GM23338 (cell line): ENCODE results near the gene MAP4K5. TPM values are rescaled to one million over a fixed set of nuclear protein-coding genes. Genes with fewer than 3 reads are reported as not detected.

Source experiments
- ATAC-seq: fragments of 200-7000 bp; cut with Tn5 transposase; 3 replicates; pipeline ENCODE4 v1.9.1; 2020
- DNase-seq: peaks from one replicate; pipeline ENCODE4 v3.0.0-alpha.2; 2015; ENCODE audit warnings: low spot score
- H2AFZ ChIP-seq: fragments of 200-600 bp; sonication (generic); 2 replicates; pipeline ENCODE4 v1.8.0; 2016; ENCODE audit warnings: antibody characterized with exemption, mild to moderate bottlenecking, moderate library complexity
- H3F3A ChIP-seq: fragments of 200-600 bp; sonication (generic); replicated peaks from 2 replicates; pipeline ENCODE4 v1.8.0; 2017; ENCODE audit warnings: antibody characterized with exemption, mixed run types, low read depth
- H3K27ac ChIP-seq: fragments of 200-600 bp; sonication (generic); 2 replicates; pipeline ENCODE4 v1.6.1; 2016; ENCODE audit warnings: low read depth
- H3K27me3 ChIP-seq: fragments of 200-600 bp; sonication (generic); 2 replicates; pipeline ENCODE4 v1.8.0; 2016; ENCODE audit warnings: mild to moderate bottlenecking, mixed run types, moderate library complexity; ENCODE audit not compliant: insufficient read depth
- H3K36me3 ChIP-seq: fragments of 200-600 bp; sonication (generic); 2 replicates; pipeline ENCODE4 v1.8.0; 2016; ENCODE audit warnings: mild to moderate bottlenecking; ENCODE audit not compliant: insufficient read depth
- H3K4me1 ChIP-seq: fragments of 200-600 bp; sonication (generic); 2 replicates; pipeline ENCODE4 v1.8.0; 2016; ENCODE audit warnings: mild to moderate bottlenecking, moderate library complexity; ENCODE audit not compliant: insufficient read depth
- H3K4me2 ChIP-seq: fragments of 200-600 bp; sonication (generic); 2 replicates; pipeline ENCODE4 v1.7.1; 2017; ENCODE audit warnings: mixed run types
- H3K4me3 ChIP-seq: fragments of 200-600 bp; sonication (generic); 2 replicates; pipeline ENCODE4 v1.6.1; 2016; ENCODE audit warnings: mixed run types
- H3K79me2 ChIP-seq: fragments of 200-600 bp; sonication (generic); replicated peaks from 2 replicates; pipeline ENCODE4 v1.8.0; 2017; ENCODE audit warnings: mild to moderate bottlenecking; ENCODE audit not compliant: insufficient read depth
- H3K9me2 ChIP-seq: fragments of 200-600 bp; sonication (generic); 2 replicates; pipeline ENCODE4 v1.8.0; 2017; ENCODE audit not compliant: insufficient read depth
- H4K20me1 ChIP-seq: fragments of 200-600 bp; sonication (generic); replicated peaks from 2 replicates; pipeline ENCODE4 v1.8.0; 2017; ENCODE audit warnings: mild to moderate bottlenecking; ENCODE audit not compliant: insufficient read depth
- H3K27ac Mint-ChIP-seq: 2 replicates; pipeline ENCODE4 v1.8.0; 2020; ENCODE audit warnings: inconsistent platforms, mild to moderate bottlenecking, moderate library complexity, mixed read lengths
- H3K27me3 Mint-ChIP-seq: 3 replicates; pipeline ENCODE4 v1.8.0; 2022; ENCODE audit warnings: low read depth, mild to moderate bottlenecking, moderate library complexity, mixed read lengths, inconsistent platforms; ENCODE audit not compliant: insufficient read depth, poor library complexity
- H3K36me3 Mint-ChIP-seq: 3 replicates; pipeline ENCODE4 v1.8.0; 2021; ENCODE audit warnings: low read depth, mild to moderate bottlenecking, inconsistent platforms, moderate library complexity, mixed read lengths
- H3K4me1 Mint-ChIP-seq: 3 replicates; pipeline ENCODE4 v1.8.0; 2020; ENCODE audit warnings: mild to moderate bottlenecking, inconsistent platforms, mixed read lengths
- H3K4me3 Mint-ChIP-seq: 3 replicates; pipeline ENCODE4 v1.8.0; 2021; ENCODE audit warnings: moderate library complexity, mild to moderate bottlenecking, inconsistent platforms, mixed read lengths
- H3K9me3 Mint-ChIP-seq: 3 replicates; pipeline ENCODE4 v1.8.0; 2020; ENCODE audit warnings: moderate library complexity, mild to moderate bottlenecking, inconsistent platforms, mixed read lengths
- CREB1 ChIP-seq: fragments of 250-450 bp; sonication (Bioruptor Pico); IDR thresholded peaks from 2 replicates; pipeline ENCODE4 v1.5.0; 2020; ENCODE audit warnings: low read depth, mild to moderate bottlenecking, moderate library complexity
- EZH2 ChIP-seq: fragments of 200-600 bp; sonication (generic); IDR thresholded peaks from one replicate; pipeline ENCODE4 v1.8.0; 2017; ENCODE audit warnings: antibody characterized with exemption, mild to moderate bottlenecking, low read depth; ENCODE audit not compliant: unreplicated experiment
- EZH2phosphoT487 ChIP-seq: fragments of 200-600 bp; sonication (generic); IDR thresholded peaks from one replicate; pipeline ENCODE4 v1.8.1; 2018; ENCODE audit warnings: antibody characterized with exemption; ENCODE audit not compliant: unreplicated experiment
- JUNB ChIP-seq: IDR thresholded peaks from one replicate; pipeline ENCODE4 v1.6.1; 2016; ENCODE audit warnings: antibody characterized with exemption; ENCODE audit not compliant: unreplicated experiment
- NANOG ChIP-seq: IDR thresholded peaks from 2 replicates; pipeline ENCODE4 v1.6.1; 2016; ENCODE audit warnings: antibody characterized with exemption, borderline replicate concordance
- POLR2AphosphoS5 ChIP-seq: IDR thresholded peaks from 2 replicates; pipeline ENCODE4 v1.6.1; 2016; ENCODE audit warnings: antibody characterized with exemption, low read depth
- STAT1 ChIP-seq: IDR thresholded peaks from one replicate; pipeline ENCODE4 v1.6.1; 2016; ENCODE audit warnings: antibody characterized with exemption; ENCODE audit not compliant: unreplicated experiment
- ZNF114 ChIP-seq: fragments of 250-450 bp; sonication (Bioruptor Pico); IDR thresholded peaks from 2 replicates; pipeline ENCODE4 v1.5.0; 2020; ENCODE audit warnings: mild to moderate bottlenecking, moderate library complexity
- ZNF331 ChIP-seq: fragments of 250-450 bp; sonication (Bioruptor Pico); IDR thresholded peaks from 2 replicates; pipeline ENCODE4 v1.5.0; 2020; ENCODE audit warnings: low read depth, mild to moderate bottlenecking, moderate library complexity
- polyA plus RNA-seq: library from polyadenylated mRNA; unstranded; fragments of >200 nt; fragmentation: Nextera tagmentation; extraction: Ambion mirVana; gene quantifications from 2 replicates; pipeline ENCODE4 v1.2.1, GENCODE V29; 2016
- total RNA-seq: library from RNA; depleted of rRNA; stranded (reverse); fragments of >200 nt; shearing (Covaris generic); gene quantifications from 2 replicates; pipeline ENCODE4 v1.2.3, GENCODE V29; 2014
- TF ChIP-seq, protein P1 (sequence below): IDR thresholded peaks from 2 replicates; pipeline ENCODE4 v1.6.1; 2016; ENCODE audit warnings: antibody characterized with exemption
- TF ChIP-seq, protein P2 (sequence below): IDR thresholded peaks from one replicate; pipeline ENCODE4 v1.6.1; 2018; ENCODE audit warnings: antibody characterized with exemption; ENCODE audit not compliant: unreplicated experiment
- TF ChIP-seq, protein P3 (sequence below), 2 experiments: fragments of 200-600 bp in 1 of 2; sonication (generic) in 1 of 2; conservative IDR thresholded peaks; 2 replicates each; pipeline versions ENCODE4 v1.5.1 to v1.6.1; 2016 to 2017; ENCODE audit warnings: antibody characterized with exemption in 2 of 2, low read depth in 2 of 2, mild to moderate bottlenecking in 2 of 2, moderate library complexity in 1 of 2
- TF ChIP-seq, protein P4 (sequence below): fragments of 250-450 bp; sonication (Bioruptor Pico); IDR thresholded peaks from 2 replicates; pipeline ENCODE4 v1.5.0; 2020; ENCODE audit warnings: mild to moderate bottlenecking, moderate library complexity

Gene MAP4K5
- total and polyA plus RNA-seq, 2 experiments from 2014 or later, result 71.4 to 74.6 TPM

GRCh38 chr14:50387548-50387947, 144.8 kb downstream of the MAP4K5 start:
- H3K9me3 Mint-ChIP-seq, result no peaks in the 10 kb centered on the region; the same call in 2 of the 3 replicates
- H3K36me3 Mint-ChIP-seq, result no peaks in the 10 kb centered on the region
- no peak overlapping the region for H3K4me3 ChIP-seq
- no peaks in the 10 kb centered on the region for H3K27me3 ChIP-seq
- H4K20me1 ChIP-seq, result no peaks in the 10 kb centered on the region
- no peaks in the 10 kb centered on the region for H3K79me2 ChIP-seq
- no peak overlapping the region for H3K27ac Mint-ChIP-seq
- ATAC-seq, result no peak
- no peak overlapping the region for H3K27ac ChIP-seq
- no peak overlapping the region for H3K4me3 Mint-ChIP-seq
- H3K27me3 Mint-ChIP-seq, result peaks cover 4% of the 10 kb centered on the region
- H3F3A ChIP-seq, result no peaks in the 10 kb centered on the region
- H3K9me2 ChIP-seq, result no peaks in the 10 kb centered on the region
- H3K36me3 ChIP-seq, result no peaks in the 10 kb centered on the region
- no peak overlapping the region for H3K4me2 ChIP-seq
- no peak for DNase-seq
- H2AFZ ChIP-seq, result no peak overlapping the region
- TF ChIP-seq, protein P1, sequence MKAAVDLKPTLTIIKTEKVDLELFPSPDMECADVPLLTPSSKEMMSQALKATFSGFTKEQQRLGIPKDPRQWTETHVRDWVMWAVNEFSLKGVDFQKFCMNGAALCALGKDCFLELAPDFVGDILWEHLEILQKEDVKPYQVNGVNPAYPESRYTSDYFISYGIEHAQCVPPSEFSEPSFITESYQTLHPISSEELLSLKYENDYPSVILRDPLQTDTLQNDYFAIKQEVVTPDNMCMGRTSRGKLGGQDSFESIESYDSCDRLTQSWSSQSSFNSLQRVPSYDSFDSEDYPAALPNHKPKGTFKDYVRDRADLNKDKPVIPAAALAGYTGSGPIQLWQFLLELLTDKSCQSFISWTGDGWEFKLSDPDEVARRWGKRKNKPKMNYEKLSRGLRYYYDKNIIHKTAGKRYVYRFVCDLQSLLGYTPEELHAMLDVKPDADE, result no peak
- TF ChIP-seq JUNB, result no peak
- TF ChIP-seq, protein P2, sequence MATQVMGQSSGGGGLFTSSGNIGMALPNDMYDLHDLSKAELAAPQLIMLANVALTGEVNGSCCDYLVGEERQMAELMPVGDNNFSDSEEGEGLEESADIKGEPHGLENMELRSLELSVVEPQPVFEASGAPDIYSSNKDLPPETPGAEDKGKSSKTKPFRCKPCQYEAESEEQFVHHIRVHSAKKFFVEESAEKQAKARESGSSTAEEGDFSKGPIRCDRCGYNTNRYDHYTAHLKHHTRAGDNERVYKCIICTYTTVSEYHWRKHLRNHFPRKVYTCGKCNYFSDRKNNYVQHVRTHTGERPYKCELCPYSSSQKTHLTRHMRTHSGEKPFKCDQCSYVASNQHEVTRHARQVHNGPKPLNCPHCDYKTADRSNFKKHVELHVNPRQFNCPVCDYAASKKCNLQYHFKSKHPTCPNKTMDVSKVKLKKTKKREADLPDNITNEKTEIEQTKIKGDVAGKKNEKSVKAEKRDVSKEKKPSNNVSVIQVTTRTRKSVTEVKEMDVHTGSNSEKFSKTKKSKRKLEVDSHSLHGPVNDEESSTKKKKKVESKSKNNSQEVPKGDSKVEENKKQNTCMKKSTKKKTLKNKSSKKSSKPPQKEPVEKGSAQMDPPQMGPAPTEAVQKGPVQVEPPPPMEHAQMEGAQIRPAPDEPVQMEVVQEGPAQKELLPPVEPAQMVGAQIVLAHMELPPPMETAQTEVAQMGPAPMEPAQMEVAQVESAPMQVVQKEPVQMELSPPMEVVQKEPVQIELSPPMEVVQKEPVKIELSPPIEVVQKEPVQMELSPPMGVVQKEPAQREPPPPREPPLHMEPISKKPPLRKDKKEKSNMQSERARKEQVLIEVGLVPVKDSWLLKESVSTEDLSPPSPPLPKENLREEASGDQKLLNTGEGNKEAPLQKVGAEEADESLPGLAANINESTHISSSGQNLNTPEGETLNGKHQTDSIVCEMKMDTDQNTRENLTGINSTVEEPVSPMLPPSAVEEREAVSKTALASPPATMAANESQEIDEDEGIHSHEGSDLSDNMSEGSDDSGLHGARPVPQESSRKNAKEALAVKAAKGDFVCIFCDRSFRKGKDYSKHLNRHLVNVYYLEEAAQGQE, result no peak
- TF ChIP-seq, protein P3, sequence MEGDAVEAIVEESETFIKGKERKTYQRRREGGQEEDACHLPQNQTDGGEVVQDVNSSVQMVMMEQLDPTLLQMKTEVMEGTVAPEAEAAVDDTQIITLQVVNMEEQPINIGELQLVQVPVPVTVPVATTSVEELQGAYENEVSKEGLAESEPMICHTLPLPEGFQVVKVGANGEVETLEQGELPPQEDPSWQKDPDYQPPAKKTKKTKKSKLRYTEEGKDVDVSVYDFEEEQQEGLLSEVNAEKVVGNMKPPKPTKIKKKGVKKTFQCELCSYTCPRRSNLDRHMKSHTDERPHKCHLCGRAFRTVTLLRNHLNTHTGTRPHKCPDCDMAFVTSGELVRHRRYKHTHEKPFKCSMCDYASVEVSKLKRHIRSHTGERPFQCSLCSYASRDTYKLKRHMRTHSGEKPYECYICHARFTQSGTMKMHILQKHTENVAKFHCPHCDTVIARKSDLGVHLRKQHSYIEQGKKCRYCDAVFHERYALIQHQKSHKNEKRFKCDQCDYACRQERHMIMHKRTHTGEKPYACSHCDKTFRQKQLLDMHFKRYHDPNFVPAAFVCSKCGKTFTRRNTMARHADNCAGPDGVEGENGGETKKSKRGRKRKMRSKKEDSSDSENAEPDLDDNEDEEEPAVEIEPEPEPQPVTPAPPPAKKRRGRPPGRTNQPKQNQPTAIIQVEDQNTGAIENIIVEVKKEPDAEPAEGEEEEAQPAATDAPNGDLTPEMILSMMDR (conservative IDR thresholded peaks at IDR 0.05; ENCODE audit: low read depth in 2 of 2), result no peak
- no peak for TF ChIP-seq POLR2AphosphoS5
- no peak for TF ChIP-seq CREB1 (CRISPR knock-in tag)
- no peak for TF ChIP-seq EZH2phosphoT487
- no peak for TF ChIP-seq NANOG
- no peak for TF ChIP-seq STAT1
- no peak for TF ChIP-seq ZNF331 (CRISPR knock-in tag)
- TF ChIP-seq, protein P4, sequence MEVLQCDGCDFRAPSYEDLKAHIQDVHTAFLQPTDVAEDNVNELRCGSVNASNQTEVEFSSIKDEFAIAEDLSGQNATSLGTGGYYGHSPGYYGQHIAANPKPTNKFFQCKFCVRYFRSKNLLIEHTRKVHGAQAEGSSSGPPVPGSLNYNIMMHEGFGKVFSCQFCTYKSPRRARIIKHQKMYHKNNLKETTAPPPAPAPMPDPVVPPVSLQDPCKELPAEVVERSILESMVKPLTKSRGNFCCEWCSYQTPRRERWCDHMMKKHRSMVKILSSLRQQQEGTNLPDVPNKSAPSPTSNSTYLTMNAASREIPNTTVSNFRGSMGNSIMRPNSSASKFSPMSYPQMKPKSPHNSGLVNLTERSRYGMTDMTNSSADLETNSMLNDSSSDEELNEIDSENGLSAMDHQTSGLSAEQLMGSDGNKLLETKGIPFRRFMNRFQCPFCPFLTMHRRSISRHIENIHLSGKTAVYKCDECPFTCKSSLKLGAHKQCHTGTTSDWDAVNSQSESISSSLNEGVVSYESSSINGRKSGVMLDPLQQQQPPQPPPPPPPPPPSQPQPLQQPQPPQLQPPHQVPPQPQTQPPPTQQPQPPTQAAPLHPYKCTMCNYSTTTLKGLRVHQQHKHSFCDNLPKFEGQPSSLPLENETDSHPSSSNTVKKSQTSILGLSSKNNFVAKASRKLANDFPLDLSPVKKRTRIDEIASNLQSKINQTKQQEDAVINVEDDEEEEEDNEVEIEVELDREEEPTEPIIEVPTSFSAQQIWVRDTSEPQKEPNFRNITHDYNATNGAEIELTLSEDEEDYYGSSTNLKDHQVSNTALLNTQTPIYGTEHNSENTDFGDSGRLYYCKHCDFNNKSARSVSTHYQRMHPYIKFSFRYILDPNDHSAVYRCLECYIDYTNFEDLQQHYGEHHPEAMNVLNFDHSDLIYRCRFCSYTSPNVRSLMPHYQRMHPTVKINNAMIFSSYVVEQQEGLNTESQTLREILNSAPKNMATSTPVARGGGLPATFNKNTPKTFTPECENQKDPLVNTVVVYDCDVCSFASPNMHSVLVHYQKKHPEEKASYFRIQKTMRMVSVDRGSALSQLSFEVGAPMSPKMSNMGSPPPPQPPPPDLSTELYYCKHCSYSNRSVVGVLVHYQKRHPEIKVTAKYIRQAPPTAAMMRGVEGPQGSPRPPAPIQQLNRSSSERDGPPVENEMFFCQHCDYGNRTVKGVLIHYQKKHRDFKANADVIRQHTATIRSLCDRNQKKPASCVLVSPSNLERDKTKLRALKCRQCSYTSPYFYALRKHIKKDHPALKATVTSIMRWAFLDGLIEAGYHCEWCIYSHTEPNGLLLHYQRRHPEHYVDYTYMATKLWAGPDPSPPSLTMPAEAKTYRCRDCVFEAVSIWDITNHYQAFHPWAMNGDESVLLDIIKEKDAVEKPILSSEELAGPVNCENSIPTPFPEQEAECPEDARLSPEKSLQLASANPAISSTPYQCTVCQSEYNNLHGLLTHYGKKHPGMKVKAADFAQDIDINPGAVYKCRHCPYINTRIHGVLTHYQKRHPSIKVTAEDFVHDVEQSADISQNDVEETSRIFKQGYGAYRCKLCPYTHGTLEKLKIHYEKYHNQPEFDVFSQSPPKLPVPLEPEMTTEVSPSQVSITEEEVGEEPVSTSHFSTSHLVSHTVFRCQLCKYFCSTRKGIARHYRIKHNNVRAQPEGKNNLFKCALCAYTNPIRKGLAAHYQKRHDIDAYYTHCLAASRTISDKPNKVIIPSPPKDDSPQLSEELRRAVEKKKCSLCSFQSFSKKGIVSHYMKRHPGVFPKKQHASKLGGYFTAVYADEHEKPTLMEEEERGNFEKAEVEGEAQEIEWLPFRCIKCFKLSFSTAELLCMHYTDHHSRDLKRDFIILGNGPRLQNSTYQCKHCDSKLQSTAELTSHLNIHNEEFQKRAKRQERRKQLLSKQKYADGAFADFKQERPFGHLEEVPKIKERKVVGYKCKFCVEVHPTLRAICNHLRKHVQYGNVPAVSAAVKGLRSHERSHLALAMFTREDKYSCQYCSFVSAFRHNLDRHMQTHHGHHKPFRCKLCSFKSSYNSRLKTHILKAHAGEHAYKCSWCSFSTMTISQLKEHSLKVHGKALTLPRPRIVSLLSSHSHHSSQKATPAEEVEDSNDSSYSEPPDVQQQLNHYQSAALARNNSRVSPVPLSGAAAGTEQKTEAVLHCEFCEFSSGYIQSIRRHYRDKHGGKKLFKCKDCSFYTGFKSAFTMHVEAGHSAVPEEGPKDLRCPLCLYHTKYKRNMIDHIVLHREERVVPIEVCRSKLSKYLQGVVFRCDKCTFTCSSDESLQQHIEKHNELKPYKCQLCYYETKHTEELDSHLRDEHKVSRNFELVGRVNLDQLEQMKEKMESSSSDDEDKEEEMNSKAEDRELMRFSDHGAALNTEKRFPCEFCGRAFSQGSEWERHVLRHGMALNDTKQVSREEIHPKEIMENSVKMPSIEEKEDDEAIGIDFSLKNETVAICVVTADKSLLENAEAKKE (CRISPR knock-in tag), result no peak
- TF ChIP-seq ZNF114 (CRISPR knock-in tag), result no peak
- no peak for TF ChIP-seq EZH2
- 0 out of 2 replicates have a peak, but pooled peaks cover 4% of the 10 kb centered on the region for H3K4me1 ChIP-seq
- peaks cover 3% of the 10 kb centered on the region for H3K4me1 Mint-ChIP-seq
